ENCODE data around the gene SPINDOC. TPM values are rescaled to one million over a fixed set of nuclear protein-coding genes. Genes with fewer than 3 reads are reported as not detected.
A peak's percentile ranks its signal among the peaks of the same experiment; 100 is the strongest.

Gene SPINDOC
- total and polyA plus RNA-seq, 9 of the 15 experiments (the other 6 are each of a cell fraction or from before 2014, with no cell fraction given) = 0.70 to 36.3 (median 19.6) TPM

- Histone ChIP-seq H3K4me2 (ENCODE audit: insufficient read depth, low read length) (no peak overlapping the region), H3K27ac (ENCODE audit: extremely low read depth, low read depth, low read length) (no peak overlapping the region), H2AFZ (ENCODE audit: low read depth, low read length) (no peak overlapping the region), H3K9me3 (replicated peaks; ENCODE audit: control insufficient read depth, insufficient read depth, low read depth, low read length) (no peaks in the 10 kb centered on the region), H3K4me3 (no peak overlapping the region), H3K27me3 (ENCODE audit: control insufficient read depth in 2 of 2, insufficient read depth in 2 of 2, low read length in 2 of 2) (no peaks in the 10 kb centered on the region), H3K79me2 (ENCODE audit: control insufficient read depth, insufficient read depth, low read length) (no peaks in the 10 kb centered on the region), H4K20me1 (replicated peaks; ENCODE audit: control insufficient read depth, insufficient read depth, low read length) (no peaks in the 10 kb centered on the region), H3K9me1 (ENCODE audit: control insufficient read depth, insufficient read depth, low read length) (no peaks in the 10 kb centered on the region), H3K4me1 (replicated peaks in 1 of 2; ENCODE audit: control insufficient read depth in 2 of 2, insufficient read depth in 2 of 2, low read length in 2 of 2) (no peaks in the 10 kb centered on the region; a peak in 1 of 5 replicates), H3K36me3 (ENCODE audit: control insufficient read depth, insufficient read depth, low read length) (no peaks in the 10 kb centered on the region), H3K9ac (ENCODE audit: insufficient read depth in 1 of 2, low read depth in 2 of 2, low read length in 2 of 2) (no peak overlapping the region)
- 42% methylated on average over 6 of the region's 6 CpGs for WGBS (ENCODE audit: insufficient coverage, low coverage, missing lambda C conversion rate)
- intact Hi-C loops (cut with micrococcal nuclease) (no loop called here), in situ Hi-C loops (cut with MboI) (no loop called here)
- no peak for FAIRE-seq
- TF ChIP-seq CHD2 (IDR thresholded peaks at IDR 0.05; ENCODE audit: low read depth, low read length) (no peak), ZNF121 (CRISPR knock-in tag; conservative IDR thresholded peaks at IDR 0.05) (peak; percentile 69)
- DNase-seq (ENCODE audit: extremely low read depth in 1 of 4, low spot score in 3 of 4) = no peak
- BruUV-seq (replicated peaks) = no TSS peak
- ChIA-PET CTCF (ENCODE audit: low intra/inter-chr PET ratio) (no interaction called here), POLR2A (interaction anchor here (0.6 kb wide), 1 partner anchor 18 kb away, joined by 3 read pairs; no protein-coding TSS in a partner anchor)
- ATAC-seq = no peak
Observed at GRCh38 chr11:63782749-63783148, 30.5 kb upstream of the SPINDOC start.

- H4K20me1 ChIP-seq (replicated peaks; ENCODE audit: control insufficient read depth, insufficient read depth, low read length) = no peaks in the 10 kb centered on the region
- H2AFZ ChIP-seq (ENCODE audit: low read depth, low read length) = peak overlapping the region; percentile 57
- ATAC-seq (peak; percentile 65), DNase-seq (ENCODE audit: extremely low read depth in 1 of 4, low spot score in 3 of 4) (no peak), FAIRE-seq (no peak)
- H3K9me3 ChIP-seq (replicated peaks; ENCODE audit: control insufficient read depth, insufficient read depth, low read depth, low read length) = no peaks in the 10 kb centered on the region
- WGBS (ENCODE audit: insufficient coverage, low coverage, missing lambda C conversion rate) = 46% methylated on average over 4 of the region's 7 CpGs
- no peaks in the 10 kb centered on the region for H3K79me2 ChIP-seq (ENCODE audit: control insufficient read depth, insufficient read depth, low read length)
- no peaks in the 10 kb centered on the region for H3K36me3 ChIP-seq (ENCODE audit: control insufficient read depth, insufficient read depth, low read length)
- no peak overlapping the region for H3K27ac ChIP-seq (ENCODE audit: extremely low read depth, low read depth, low read length)
- no TSS peak for BruUV-seq (replicated peaks)
- H3K27me3 ChIP-seq (ENCODE audit: control insufficient read depth in 2 of 2, insufficient read depth in 2 of 2, low read length in 2 of 2) = no peaks in the 10 kb centered on the region
- no peak overlapping the region for H3K4me3 ChIP-seq
- ChIA-PET CTCF (ENCODE audit: low intra/inter-chr PET ratio) (no interaction called here), POLR2A (interaction anchor here (0.7 kb wide), 1 partner anchor 72 kb away, joined by 4 read pairs; no protein-coding TSS in a partner anchor)
- H3K9ac ChIP-seq (ENCODE audit: insufficient read depth in 1 of 2, low read depth in 2 of 2, low read length in 2 of 2) = no peak overlapping the region
- intact Hi-C loops (cut with micrococcal nuclease) (no loop called here), in situ Hi-C loops (cut with MboI) (no loop called here)
- no peaks in the 10 kb centered on the region for H3K9me1 ChIP-seq (ENCODE audit: control insufficient read depth, insufficient read depth, low read length)
- H3K4me1 ChIP-seq (replicated peaks in 1 of 2; ENCODE audit: control insufficient read depth in 2 of 2, insufficient read depth in 2 of 2, low read length in 2 of 2) = no peaks in the 10 kb centered on the region; a peak in 1 of 5 replicates
- no peak overlapping the region for H3K4me2 ChIP-seq (ENCODE audit: insufficient read depth, low read length)
- TF ChIP-seq SLC30A9 (CRISPR knock-in tag; IDR thresholded peaks at IDR 0.05) = no peak
- no peak for TF ChIP-seq CREB1 (IDR thresholded peaks at IDR 0.05)
- no peak for TF ChIP-seq CREB1 (CRISPR knock-in tag; IDR thresholded peaks at IDR 0.05)
- no peak for TF ChIP-seq EWSR1 (IDR thresholded peaks at IDR 0.05; ENCODE audit: borderline replicate concordance, low read depth, partially characterized antibody)
- no peak for TF ChIP-seq ZBTB34 (CRISPR knock-in tag; IDR thresholded peaks at IDR 0.05)
- no peak for TF ChIP-seq MLX (CRISPR knock-in tag; conservative IDR thresholded peaks at IDR 0.05)
- TF ChIP-seq ELK1 (CRISPR knock-in tag; IDR thresholded peaks at IDR 0.05) = no peak
- no peak for TF ChIP-seq HMBOX1 (IDR thresholded peaks at IDR 0.05)
- no peak for TF ChIP-seq HDAC3 (IDR thresholded peaks at IDR 0.05; ENCODE audit: borderline replicate concordance, partially characterized antibody)
Observed at GRCh38 chr11:63783925-63784592, 29.2 kb upstream of the SPINDOC start.

Data from K562 (cell line).